SK-N-MC (cell line): Measurements from ENCODE around the gene COL18A1.

ENCODE experiments used
- EZH2 ChIP-seq: fragments of 200-600 bp; sonication (generic); IDR thresholded peaks from one replicate; pipeline ENCODE4 v1.6.1; 2017; ENCODE audit warnings: antibody characterized with exemption
- POLR2AphosphoS5 ChIP-seq: IDR thresholded peaks from 2 replicates; pipeline ENCODE4 v1.6.1; 2012; ENCODE audit warnings: mild to moderate bottlenecking, low read depth, low read length, borderline replicate concordance

- TF ChIP-seq EZH2 (no peak), POLR2AphosphoS5 (no peak; the same call in 1 of the 2 replicates)
Observed at GRCh38 chr21:45542667-45543370, 137.9 kb downstream of the COL18A1 start.
